GM21723 (cell line): ENCODE data around the gene SEC14L6.

ENCODE experiments used
- ATAC-seq: cut with Tn5 transposase; IDR thresholded peaks from one replicate; pipeline ENCODE4 v1.9.1; 2021; ENCODE audit warnings: mild to moderate bottlenecking, moderate library complexity; ENCODE audit not compliant: unreplicated experiment

SEC14L6 gene

GRCh38 chr22:30500628-30501027 lies 45.9 kb downstream of the SEC14L6 start:
- no peak for ATAC-seq

GRCh38 chr22:30497466-30498150 lies 48.9 kb downstream of the SEC14L6 start:
- ATAC-seq, result no peak

- ATAC-seq, result no peak
Observed at GRCh38 chr22:30495041-30495784, 51.3 kb downstream of the SEC14L6 start.

- ATAC-seq, result no peak
Observed at GRCh38 chr22:30492144-30492543, 54.4 kb downstream of the SEC14L6 start.

- no peak for ATAC-seq
Observed at GRCh38 chr22:30491381-30491780, 55.2 kb downstream of the SEC14L6 start.

GRCh38 chr22:30490399-30490798 lies 56.1 kb downstream of the SEC14L6 start:
- no peak for ATAC-seq

GRCh38 chr22:30488121-30488520 lies 58.4 kb downstream of the SEC14L6 start:
- ATAC-seq, result no peak

- no peak for ATAC-seq
Observed at GRCh38 chr22:30486661-30487115, 59.9 kb downstream of the SEC14L6 start.

GRCh38 chr22:30486118-30486517 lies 60.4 kb downstream of the SEC14L6 start:
- no peak for ATAC-seq

- no peak for ATAC-seq
Observed at GRCh38 chr22:30485362-30485988, 61.1 kb downstream of the SEC14L6 start.

GRCh38 chr22:30483169-30483568 lies 63.4 kb downstream of the SEC14L6 start:
- ATAC-seq, result no peak

GRCh38 chr22:30481711-30482110 lies 64.8 kb downstream of the SEC14L6 start:
- no peak for ATAC-seq

GRCh38 chr22:30479981-30480380 lies 66.6 kb downstream of the SEC14L6 start:
- ATAC-seq, result no peak

- ATAC-seq, result no peak
Observed at GRCh38 chr22:30474683-30475424, 71.7 kb downstream of the SEC14L6 start.

- ATAC-seq, result no peak
Observed at GRCh38 chr22:30474121-30474520, 72.4 kb downstream of the SEC14L6 start.

GRCh38 chr22:30472994-30473720 lies 73.4 kb downstream of the SEC14L6 start:
- ATAC-seq, result no peak
